ENCODE results near the gene RIC8A. TPM values are rescaled to one million over a fixed set of nuclear protein-coding genes. Genes with fewer than 3 reads are reported as not detected.
A peak's percentile ranks its signal among the peaks of the same experiment; 100 is the strongest.

Gene RIC8A
- total and polyA plus RNA-seq, 4 experiments from 2014 or later = 91.2 to 111 (median 101) TPM

- H3K4me3 Mint-ChIP-seq = no peak overlapping the region
- peaks cover 6 to 9% (median 7%) of the 10 kb centered on the region in 4 donors for H3K4me1 Mint-ChIP-seq
Measured at GRCh38 chr11:251550-251949, 44.0 kb downstream of the RIC8A start.

GRCh38 chr11:252666-253065 lies 45.2 kb downstream of the RIC8A start:
- no peak for DNase-seq
- Histone ChIP-seq H3K4me3 (ENCODE audit: low read length in 2 of 2) (no peak overlapping the region), H3K9me3 (ENCODE audit: control insufficient read depth in 1 of 2, low read length in 2 of 2) (no peaks in the 10 kb centered on the region), H3K4me1 (ENCODE audit: insufficient read depth, low read length) (peaks cover 5% of the 10 kb centered on the region), H3K27me3 (ENCODE audit: insufficient read depth, low read length) (no peaks in the 10 kb centered on the region), H3K27ac (ENCODE audit: low read depth, low read length) (no peak overlapping the region), H3K36me3 (ENCODE audit: insufficient read depth, low read length) (peaks cover 42% of the 10 kb centered on the region)
- ChIA-PET CTCF (ENCODE audit: partially characterized antibody) (interaction anchor here (1.0 to 6.7 kb wide), 6 partner anchors 14 to 266 kb away, joined by 3 to 81 read pairs (median 8); partner anchors contain the start of genes IFITM5 and NLRP6), POLR2A (ENCODE audit: partially characterized antibody) (interaction anchor here (1.5 to 3.1 kb wide), 6 partner anchors 16 to 106 kb away, joined by 3 to 45 read pairs (median 5); partner anchors contain the start of genes PGGHG and PSMD13)
- Mint-ChIP-seq H3K27ac (peak overlapping the region in 1 of 7 donors; percentile 74), H3K27me3 (no peaks in the 10 kb centered on the region), H3K4me1 (peaks cover 6 to 9% (median 7%) of the 10 kb centered on the region in 4 donors), H3K36me3 (peaks cover 45 to 54% of the 10 kb centered on the region in 2 donors), H3K4me3 (no peak overlapping the region), H3K9me3 (no peaks in the 10 kb centered on the region)
- intact Hi-C loops (cut with micrococcal nuclease) = no loop called here

More at GRCh38 chr11:251550-251949, 44.0 kb downstream of the RIC8A start:
- ChIA-PET POLR2A (ENCODE audit: partially characterized antibody) (interaction anchor here (0.6 to 3.1 kb wide), 18 partner anchors 12 to 199 kb away, joined by 3 to 45 read pairs (median 6); partner anchors contain the start of genes BET1L, IFITM1, IFITM5 and NLRP6), CTCF (ENCODE audit: partially characterized antibody) (interaction anchor here (0.7 to 6.7 kb wide), 39 partner anchors 9 to 269 kb away, joined by 3 to 81 read pairs (median 8); partner anchors contain the start of genes BET1L, IFITM5, NLRP6 and PGGHG)
- intact Hi-C loops (cut with micrococcal nuclease) = loop anchor here (2.0 kb wide), 4 partner anchors 17 to 199 kb away; partner anchors contain the start of genes IFITM1 and PTDSS2
- no peaks in the 10 kb centered on the region for H3K27me3 Mint-ChIP-seq
- no peaks in the 10 kb centered on the region for H3K27me3 ChIP-seq (ENCODE audit: insufficient read depth, low read length)
- H3K9me3 ChIP-seq (ENCODE audit: control insufficient read depth in 1 of 2, low read length in 2 of 2) = no peaks in the 10 kb centered on the region
- H3K27ac ChIP-seq (ENCODE audit: low read depth, low read length) = no peak overlapping the region
- DNase-seq = no peak
- H3K4me1 ChIP-seq (ENCODE audit: insufficient read depth, low read length) = peaks cover 5% of the 10 kb centered on the region
- peaks cover 53 to 64% of the 10 kb centered on the region in 2 donors for H3K36me3 Mint-ChIP-seq
- peaks cover 47% of the 10 kb centered on the region for H3K36me3 ChIP-seq (ENCODE audit: insufficient read depth, low read length)
- H3K4me3 ChIP-seq (ENCODE audit: low read length in 2 of 2) = no peak overlapping the region
- H3K27ac Mint-ChIP-seq = peak overlapping the region in 4 of 7 donors; percentile 25 to 56 (median 45)
- H3K9me3 Mint-ChIP-seq = no peaks in the 10 kb centered on the region

- ChIA-PET POLR2A (ENCODE audit: partially characterized antibody) (interaction anchor here (1.1 to 2.0 kb wide), 4 partner anchors 16 to 106 kb away, joined by 3 to 6 read pairs (median 4); partner anchors contain the start of genes NLRP6 and PSMD13), CTCF (ENCODE audit: partially characterized antibody) (interaction anchor here (1.1 to 6.7 kb wide), 3 partner anchors 14 to 110 kb away, joined by 3 to 50 read pairs (median 5); no protein-coding TSS in a partner anchor)
- H3K4me1 Mint-ChIP-seq = peaks cover 6 to 9% (median 7%) of the 10 kb centered on the region in 4 donors
- Histone ChIP-seq H3K4me1 (ENCODE audit: insufficient read depth, low read length) (peaks cover 5% of the 10 kb centered on the region), H3K27ac (ENCODE audit: low read depth, low read length) (no peak overlapping the region), H3K27me3 (ENCODE audit: insufficient read depth, low read length) (no peaks in the 10 kb centered on the region), H3K36me3 (ENCODE audit: insufficient read depth, low read length) (peaks cover 38% of the 10 kb centered on the region), H3K9me3 (ENCODE audit: control insufficient read depth in 1 of 2, low read length in 2 of 2) (no peaks in the 10 kb centered on the region), H3K4me3 (ENCODE audit: low read length in 2 of 2) (no peak overlapping the region)
- H3K9me3 Mint-ChIP-seq = peaks cover 0 to 2% (median 0%) of the 10 kb centered on the region in 8 donors
- H3K4me3 Mint-ChIP-seq = peak overlapping the region in 1 of 8 donors; percentile 15
- H3K27ac Mint-ChIP-seq = peak overlapping the region in 1 of 7 donors; percentile 81
- intact Hi-C loops (cut with micrococcal nuclease) = no loop called here
- peaks cover 38 to 48% of the 10 kb centered on the region in 2 donors for H3K36me3 Mint-ChIP-seq
- DNase-seq = no peak
- no peaks in the 10 kb centered on the region for H3K27me3 Mint-ChIP-seq
Measured at GRCh38 chr11:253160-253885, 45.8 kb downstream of the RIC8A start.

GRCh38 chr11:253886-254270 lies 46.4 kb downstream of the RIC8A start:
- Mint-ChIP-seq H3K27me3 (no peaks in the 10 kb centered on the region), H3K4me3 (no peak overlapping the region), H3K9me3 (peaks cover 0 to 2% (median 0%) of the 10 kb centered on the region in 8 donors), H3K4me1 (peaks cover 6 to 9% (median 7%) of the 10 kb centered on the region in 4 donors), H3K36me3 (peaks cover 32 to 42% of the 10 kb centered on the region in 2 donors), H3K27ac (peak overlapping the region in 2 of 7 donors; percentile 52 to 80)
- intact Hi-C loops (cut with micrococcal nuclease) = no loop called here
- DNase-seq = no peak
- ChIA-PET POLR2A (ENCODE audit: partially characterized antibody) (interaction anchor here (1.1 to 2.0 kb wide), 2 partner anchors 24 to 27 kb away, joined by 5 to 6 read pairs; partner anchors contain the start of gene NLRP6), CTCF (ENCODE audit: partially characterized antibody) (interaction anchor here (6.7 kb wide), 1 partner anchor 13 kb away, joined by 50 read pairs; no protein-coding TSS in a partner anchor)
- Histone ChIP-seq H3K4me1 (ENCODE audit: insufficient read depth, low read length) (peaks cover 5% of the 10 kb centered on the region), H3K4me3 (ENCODE audit: low read length in 2 of 2) (no peak overlapping the region), H3K9me3 (ENCODE audit: control insufficient read depth in 1 of 2, low read length in 2 of 2) (no peaks in the 10 kb centered on the region), H3K27ac (ENCODE audit: low read depth, low read length) (no peak overlapping the region), H3K27me3 (ENCODE audit: insufficient read depth, low read length) (no peaks in the 10 kb centered on the region), H3K36me3 (ENCODE audit: insufficient read depth, low read length) (peaks cover 33% of the 10 kb centered on the region)

GRCh38 chr11:255176-255575 lies 47.7 kb downstream of the RIC8A start:
- Mint-ChIP-seq H3K9me3 (peaks cover 0 to 2% (median 0%) of the 10 kb centered on the region in 8 donors), H3K4me1 (peaks cover 6 to 9% (median 7%) of the 10 kb centered on the region in 4 donors), H3K27ac (no peak overlapping the region), H3K27me3 (peaks cover 0 to 2% of the 10 kb centered on the region in 2 donors), H3K36me3 (peaks cover 27 to 35% of the 10 kb centered on the region in 2 donors), H3K4me3 (no peak overlapping the region)
- Histone ChIP-seq H3K4me3 (ENCODE audit: low read length in 2 of 2) (no peak overlapping the region), H3K27me3 (ENCODE audit: insufficient read depth, low read length) (no peaks in the 10 kb centered on the region), H3K4me1 (ENCODE audit: insufficient read depth, low read length) (peaks cover 5% of the 10 kb centered on the region), H3K36me3 (ENCODE audit: insufficient read depth, low read length) (peaks cover 23% of the 10 kb centered on the region), H3K27ac (ENCODE audit: low read depth, low read length) (no peak overlapping the region), H3K9me3 (ENCODE audit: control insufficient read depth in 1 of 2, low read length in 2 of 2) (no peaks in the 10 kb centered on the region)
- DNase-seq = no peak
- CTCF ChIA-PET (ENCODE audit: partially characterized antibody) = interaction anchor here (1.1 kb wide), 1 partner anchor 24 kb away, joined by 3 read pairs; no protein-coding TSS in a partner anchor
- intact Hi-C loops (cut with micrococcal nuclease) = no loop called here
- POLR2A ChIA-PET (ENCODE audit: partially characterized antibody) = no interaction called here

GRCh38 chr11:255816-256215 lies 48.3 kb downstream of the RIC8A start:
- Histone ChIP-seq H3K4me3 (ENCODE audit: low read length in 2 of 2) (no peak overlapping the region), H3K4me1 (ENCODE audit: insufficient read depth, low read length) (peaks cover 4% of the 10 kb centered on the region), H3K9me3 (ENCODE audit: control insufficient read depth in 1 of 2, low read length in 2 of 2) (no peaks in the 10 kb centered on the region), H3K36me3 (ENCODE audit: insufficient read depth, low read length) (peaks cover 23% of the 10 kb centered on the region), H3K27ac (ENCODE audit: low read depth, low read length) (no peak overlapping the region), H3K27me3 (ENCODE audit: insufficient read depth, low read length) (no peaks in the 10 kb centered on the region)
- intact Hi-C loops (cut with micrococcal nuclease) = no loop called here
- peaks cover 0 to 2% (median 0%) of the 10 kb centered on the region in 8 donors for H3K9me3 Mint-ChIP-seq
- ChIA-PET POLR2A (ENCODE audit: partially characterized antibody) (no interaction called here), CTCF (ENCODE audit: partially characterized antibody) (interaction anchor here (1.1 kb wide), 1 partner anchor 24 kb away, joined by 3 read pairs; no protein-coding TSS in a partner anchor)
- no peak for DNase-seq
- H3K27ac Mint-ChIP-seq = peak overlapping the region in 2 of 7 donors; percentile 24 to 25
- no peak overlapping the region for H3K4me3 Mint-ChIP-seq
- peaks cover 23 to 30% of the 10 kb centered on the region in 2 donors for H3K36me3 Mint-ChIP-seq
- H3K4me1 Mint-ChIP-seq = peaks cover 3 to 5% (median 4%) of the 10 kb centered on the region in 4 donors
- peaks cover 0 to 2% of the 10 kb centered on the region in 2 donors for H3K27me3 Mint-ChIP-seq

Measured in CD4-positive, alpha-beta memory T cell (primary cell).